Keratinocyte (primary cell): ENCODE results near the gene TMEM191C.
"Not testable (repeated sequence)": the region's sequence is repeated elsewhere in the genome, so short reads cannot be mapped to it uniquely, and the experiment has no call there.

Source experiments
- EZH2 ChIP-seq: IDR thresholded peaks from one replicate; pipeline ENCODE4 v1.6.1; 2012; ENCODE audit warnings: inconsistent platforms, mild to moderate bottlenecking, low read length, moderate library complexity
- TF ChIP-seq, protein P1 (sequence below), 3 experiments: IDR thresholded peaks in 1 of 3; conservative IDR thresholded peaks in 1 of 3; optimal IDR thresholded peaks in 1 of 3; 2 replicates in 2 of 3; 3 replicates in 1 of 3; pipeline versions ENCODE3 to v1.5.1; 2011; ENCODE audit warnings: low read length in 3 of 3, mild to moderate bottlenecking in 3 of 3, moderate library complexity in 2 of 3, control low read depth in 1 of 3, inconsistent platforms in 1 of 3; ENCODE audit not compliant: insufficient read depth in 2 of 3; ENCODE audit errors: extremely low read depth in 1 of 3

DNA sequence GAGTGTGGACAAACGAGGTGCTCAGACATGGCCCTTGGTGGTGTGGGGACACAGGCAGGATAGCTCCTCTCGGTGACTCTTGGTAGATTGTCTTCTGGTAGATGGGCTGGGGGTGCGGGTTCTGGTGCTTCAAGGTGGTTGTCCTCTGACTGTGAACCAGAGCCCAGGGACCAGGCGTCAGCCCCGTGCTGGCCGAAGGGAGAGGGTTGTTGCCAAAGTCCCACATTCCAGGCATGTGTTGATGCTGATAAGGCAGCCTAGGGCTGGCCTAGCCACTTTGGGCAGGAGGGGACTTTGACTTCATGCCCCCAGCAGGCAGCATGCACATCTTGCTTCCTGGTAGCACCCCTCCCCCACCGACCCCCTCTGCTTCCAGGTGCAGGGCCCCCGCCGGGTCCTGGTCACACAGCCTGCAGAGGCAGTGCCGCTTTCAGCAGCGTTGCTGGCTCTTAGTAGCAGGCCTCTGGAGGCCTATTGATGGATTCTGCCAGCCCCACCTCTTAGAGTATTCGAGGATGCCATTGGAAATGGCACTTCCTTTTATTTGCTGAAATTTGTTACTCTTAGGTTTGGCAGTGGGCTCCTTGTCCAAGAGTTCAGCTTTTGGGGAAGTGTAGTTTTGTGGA lies 43.0 kb upstream of the TMEM191C start:
- TF ChIP-seq EZH2 = not testable (repeated sequence)
- TF ChIP-seq, protein P1, sequence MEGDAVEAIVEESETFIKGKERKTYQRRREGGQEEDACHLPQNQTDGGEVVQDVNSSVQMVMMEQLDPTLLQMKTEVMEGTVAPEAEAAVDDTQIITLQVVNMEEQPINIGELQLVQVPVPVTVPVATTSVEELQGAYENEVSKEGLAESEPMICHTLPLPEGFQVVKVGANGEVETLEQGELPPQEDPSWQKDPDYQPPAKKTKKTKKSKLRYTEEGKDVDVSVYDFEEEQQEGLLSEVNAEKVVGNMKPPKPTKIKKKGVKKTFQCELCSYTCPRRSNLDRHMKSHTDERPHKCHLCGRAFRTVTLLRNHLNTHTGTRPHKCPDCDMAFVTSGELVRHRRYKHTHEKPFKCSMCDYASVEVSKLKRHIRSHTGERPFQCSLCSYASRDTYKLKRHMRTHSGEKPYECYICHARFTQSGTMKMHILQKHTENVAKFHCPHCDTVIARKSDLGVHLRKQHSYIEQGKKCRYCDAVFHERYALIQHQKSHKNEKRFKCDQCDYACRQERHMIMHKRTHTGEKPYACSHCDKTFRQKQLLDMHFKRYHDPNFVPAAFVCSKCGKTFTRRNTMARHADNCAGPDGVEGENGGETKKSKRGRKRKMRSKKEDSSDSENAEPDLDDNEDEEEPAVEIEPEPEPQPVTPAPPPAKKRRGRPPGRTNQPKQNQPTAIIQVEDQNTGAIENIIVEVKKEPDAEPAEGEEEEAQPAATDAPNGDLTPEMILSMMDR (optimal IDR thresholded peaks at IDR 0.05 in 1 of 3, IDR thresholded peaks at IDR 0.05 in 1 of 3, conservative IDR thresholded peaks at IDR 0.05 in 1 of 3; ENCODE audit: extremely low read depth in 1 of 3, insufficient read depth in 2 of 3, low read length in 3 of 3) = not testable (repeated sequence)
